Heart left ventricle (tissue), 16 donors: ENCODE data around the gene UBE2E2. TPM values are rescaled to one million over a fixed set of nuclear protein-coding genes. Genes with fewer than 3 reads are reported as not detected.
A peak's percentile ranks its signal among the peaks of the same experiment; 100 is the strongest.

Experiments
- ATAC-seq, 4 donors: fragments of 200-7000 bp; cut with Tn5 transposase; one replicate each; pipeline ENCODE4 v1.9.1; 2020 to 2022; ENCODE audit warnings: moderate library complexity in 4 of 4, mild to moderate bottlenecking in 3 of 4, moderate number of reproducible peaks in 1 of 4
- DNase-seq, 5 donors: peaks; one replicate each; pipeline ENCODE4 v3.0.0-alpha.2; 2020
- H3K27ac ChIP-seq, 12 donors: fragments of 200-600 bp; sonication (generic) in 4 of 12; one replicate each; pipeline versions ENCODE4 v1.5.0 to v1.8.0; 2016 to 2022; ENCODE audit warnings: mild to moderate bottlenecking in 2 of 12
- H3K27me3 ChIP-seq, 9 donors: fragments of 200-600 bp; sonication (generic) in 2 of 9; one replicate each; pipeline versions ENCODE4 v1.5.1 to v1.8.0; 2016 to 2022; ENCODE audit warnings: mild to moderate bottlenecking in 3 of 9
- H3K36me3 ChIP-seq, 9 donors: fragments of 200-600 bp; sonication (generic) in 2 of 9; one replicate each; pipeline versions ENCODE4 v1.5.0 to v1.8.0; 2018 to 2022; ENCODE audit warnings: mild to moderate bottlenecking in 2 of 9
- H3K4me1 ChIP-seq, 12 donors: fragments of 200-600 bp; sonication (generic) in 4 of 12; one replicate each; pipeline versions ENCODE4 v1.5.0 to v1.8.0; 2016 to 2022; ENCODE audit warnings: mild to moderate bottlenecking in 3 of 12
- H3K4me3 ChIP-seq, 12 donors: fragments of 200-600 bp; sonication (generic) in 4 of 12; one replicate each; pipeline versions ENCODE4 v1.5.0 to v1.8.0; 2017 to 2022; ENCODE audit warnings: mild to moderate bottlenecking in 9 of 12, moderate library complexity in 4 of 12
- H3K9me3 ChIP-seq, 12 donors: fragments of 200-600 bp; sonication (generic) in 4 of 12; one replicate each; pipeline versions ENCODE4 v1.5.0 to v1.8.0; 2016 to 2022; ENCODE audit warnings: mild to moderate bottlenecking in 1 of 12
- POLR2A ChIP-seq, 2 donors: fragments of 450-650 bp; IDR thresholded peaks; one replicate each; pipeline ENCODE4 v1.6.1; 2017; ENCODE audit warnings: antibody characterized with exemption in 2 of 2, mild to moderate bottlenecking in 2 of 2, moderate library complexity in 2 of 2
- WGBS, 4 donors: extraction: QIAGEN DNeasy Blood & Tissue Kit in 2 of 4; methylation state at CpG; one replicate each; pipeline versions ENCODE4 v1.1.5 to v1.1.7; 2013 to 2018; 5-methylcytosine and 5-hydroxymethylcytosine counted together
- intact Hi-C, 10 donors: fragments of 100-400 bp; cut with DNase I; formaldehyde crosslinking; loops; one replicate each; pipeline versions ENCODE4 v1.11.1 to v1.14.2; 2022
- polyA plus RNA-seq, 2 donors: library from polyadenylated mRNA; stranded (reverse); fragments of 200-250 nt; gene quantifications; one replicate each; pipeline ENCODE4 v1.2.3, GENCODE V29; 2013
- total RNA-seq, 9 donors: library from RNA; depleted of rRNA in 2 of 9; stranded (reverse); fragments of >200 nt in 2 of 9; fragmentation: NEBNext Ultra II Directional in 3 of 9; extraction: Animal tissue kit (Norgen Biotek cat#: 25700) in 3 of 9; gene quantifications; one replicate each; pipeline versions ENCODE4 v1.1.0 to v1.2.4, GENCODE V29; 2016 to 2023
- TF ChIP-seq, protein P1 (sequence below), 12 donors: fragments of 200-600 bp; sonication (generic) in 4 of 12; IDR thresholded peaks; one replicate each; pipeline versions ENCODE4 v1.5.0 to v1.8.0; 2018 to 2022; ENCODE audit warnings: antibody characterized with exemption in 12 of 12, mild to moderate bottlenecking in 5 of 12
- donor health status: ischemic (EF 13 %, LVEDD 7.1; RV severe dilation, severe dysfunction).
- donor health status: healthy with polysubstance abuse.
- donor health status: DM: no; HTN: yes; CAD: no.
- donor health status: DM: no; HTN: no; CAD: no.
- donor health status: ischemic (EF 25% LVEDD 6.9; RV normal size, moderate dysfunction).
- donor health status: ischemic (EF 25% LVEDD 5.7; RV mildly dilated, moderate dysfunction).
- donor health status: healthy.
- donor health status: DM: yes; HTN: yes; CAD: no.
- donor health status: ischemic (EF 35%, LVEDD 5.7; RV mildly dilated, moderate dysfunction).
- donor health status: nonischemic (EF 11% LVEDD 7.7; RV severe dilation, severe dysfunction).
- donor health status: DM: yes; HTN: yes; CAD: no.
- donor health status: PGD.
- donor health status: ischemic (EF 29% LVEDD 5.4; RV normal size, mild dysfunction).
- donor health status: nonischemic (EF 23%, LVEDD 6.1; RV moderate dilation, normal function).

Gene UBE2E2
- total and polyA plus RNA-seq, 11 donors: 21.9 to 63.9 (median 50.8) TPM

GRCh38 chr3:23623844-23624243 is 420.7 kb downstream of the UBE2E2 start:
- Histone ChIP-seq H3K4me1 (peaks cover 0 to 6% (median 0%) of the 10 kb centered on the region in 12 donors), H3K27ac (no peak overlapping the region), H3K36me3 (no peaks in the 10 kb centered on the region), H3K4me3 (no peak overlapping the region), H3K27me3 (no peaks in the 10 kb centered on the region), H3K9me3 (peaks cover 0 to 28% (median 6%) of the 10 kb centered on the region in 12 donors)
- intact Hi-C loops: no loop called here
- DNase-seq (no peak), ATAC-seq (no peak)
- TF ChIP-seq POLR2A (IDR thresholded peaks at IDR 0.05): no peak
- TF ChIP-seq, protein P1, sequence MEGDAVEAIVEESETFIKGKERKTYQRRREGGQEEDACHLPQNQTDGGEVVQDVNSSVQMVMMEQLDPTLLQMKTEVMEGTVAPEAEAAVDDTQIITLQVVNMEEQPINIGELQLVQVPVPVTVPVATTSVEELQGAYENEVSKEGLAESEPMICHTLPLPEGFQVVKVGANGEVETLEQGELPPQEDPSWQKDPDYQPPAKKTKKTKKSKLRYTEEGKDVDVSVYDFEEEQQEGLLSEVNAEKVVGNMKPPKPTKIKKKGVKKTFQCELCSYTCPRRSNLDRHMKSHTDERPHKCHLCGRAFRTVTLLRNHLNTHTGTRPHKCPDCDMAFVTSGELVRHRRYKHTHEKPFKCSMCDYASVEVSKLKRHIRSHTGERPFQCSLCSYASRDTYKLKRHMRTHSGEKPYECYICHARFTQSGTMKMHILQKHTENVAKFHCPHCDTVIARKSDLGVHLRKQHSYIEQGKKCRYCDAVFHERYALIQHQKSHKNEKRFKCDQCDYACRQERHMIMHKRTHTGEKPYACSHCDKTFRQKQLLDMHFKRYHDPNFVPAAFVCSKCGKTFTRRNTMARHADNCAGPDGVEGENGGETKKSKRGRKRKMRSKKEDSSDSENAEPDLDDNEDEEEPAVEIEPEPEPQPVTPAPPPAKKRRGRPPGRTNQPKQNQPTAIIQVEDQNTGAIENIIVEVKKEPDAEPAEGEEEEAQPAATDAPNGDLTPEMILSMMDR (IDR thresholded peaks at IDR 0.05): no peak
- WGBS, 4 donors: 46 to 95% (median 84%) methylated on average over 2 of the region's 2 CpGs

GRCh38 chr3:23624305-23624704 is 421.2 kb downstream of the UBE2E2 start:
- no peak overlapping the region for H3K4me3 ChIP-seq
- no peak for ATAC-seq
- TF ChIP-seq POLR2A (IDR thresholded peaks at IDR 0.05): no peak
- TF ChIP-seq, protein P1 (IDR thresholded peaks at IDR 0.05): no peak
- intact Hi-C loops: no loop called here
- H3K27ac ChIP-seq: no peak overlapping the region
- H3K4me1 ChIP-seq: peaks cover 0 to 8% (median 0%) of the 10 kb centered on the region in 12 donors
- no peak for DNase-seq
- H3K9me3 ChIP-seq: peaks cover 0 to 28% (median 6%) of the 10 kb centered on the region in 12 donors
- no peaks in the 10 kb centered on the region for H3K36me3 ChIP-seq
- no peaks in the 10 kb centered on the region for H3K27me3 ChIP-seq
- WGBS, 4 donors: 40 to 100% (median 70%) methylated on average over 1 of the region's 1 CpG

DNA sequence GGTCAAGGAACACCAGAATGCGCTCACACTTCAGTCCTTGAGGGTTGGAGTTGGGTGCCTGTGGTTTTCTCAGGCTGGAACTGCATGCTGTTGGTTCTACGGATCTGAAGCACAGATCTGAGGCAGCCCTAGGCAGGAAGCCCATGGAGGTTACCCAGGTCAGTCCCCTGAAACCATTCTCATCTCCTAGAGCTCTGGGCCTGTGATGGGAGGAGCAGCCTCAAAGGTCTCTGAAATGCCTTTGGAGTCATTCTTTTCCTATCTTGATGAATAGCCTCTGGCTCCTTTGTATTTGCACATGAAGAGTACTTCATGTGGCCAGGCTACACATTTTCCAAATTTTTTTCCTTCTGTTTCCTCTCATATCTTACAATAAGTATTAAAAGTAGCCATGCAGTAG is 423.3 kb downstream of the UBE2E2 start:
- WGBS, 4 donors: 80 to 100% (median 93%) methylated on average over 1 to 2 of the region's 2 CpGs
- H3K9me3 ChIP-seq: peaks cover 0 to 28% (median 6%) of the 10 kb centered on the region in 12 donors
- TF ChIP-seq, protein P1 (IDR thresholded peaks at IDR 0.05): no peak
- TF ChIP-seq POLR2A (IDR thresholded peaks at IDR 0.05): no peak
- ATAC-seq (no peak), DNase-seq (no peak)
- H3K36me3 ChIP-seq: no peaks in the 10 kb centered on the region
- no peak overlapping the region for H3K27ac ChIP-seq
- H3K4me3 ChIP-seq: no peak overlapping the region
- intact Hi-C loops: no loop called here
- H3K27me3 ChIP-seq: no peaks in the 10 kb centered on the region
- H3K4me1 ChIP-seq: peaks cover 0 to 2% (median 0%) of the 10 kb centered on the region in 12 donors

DNA sequence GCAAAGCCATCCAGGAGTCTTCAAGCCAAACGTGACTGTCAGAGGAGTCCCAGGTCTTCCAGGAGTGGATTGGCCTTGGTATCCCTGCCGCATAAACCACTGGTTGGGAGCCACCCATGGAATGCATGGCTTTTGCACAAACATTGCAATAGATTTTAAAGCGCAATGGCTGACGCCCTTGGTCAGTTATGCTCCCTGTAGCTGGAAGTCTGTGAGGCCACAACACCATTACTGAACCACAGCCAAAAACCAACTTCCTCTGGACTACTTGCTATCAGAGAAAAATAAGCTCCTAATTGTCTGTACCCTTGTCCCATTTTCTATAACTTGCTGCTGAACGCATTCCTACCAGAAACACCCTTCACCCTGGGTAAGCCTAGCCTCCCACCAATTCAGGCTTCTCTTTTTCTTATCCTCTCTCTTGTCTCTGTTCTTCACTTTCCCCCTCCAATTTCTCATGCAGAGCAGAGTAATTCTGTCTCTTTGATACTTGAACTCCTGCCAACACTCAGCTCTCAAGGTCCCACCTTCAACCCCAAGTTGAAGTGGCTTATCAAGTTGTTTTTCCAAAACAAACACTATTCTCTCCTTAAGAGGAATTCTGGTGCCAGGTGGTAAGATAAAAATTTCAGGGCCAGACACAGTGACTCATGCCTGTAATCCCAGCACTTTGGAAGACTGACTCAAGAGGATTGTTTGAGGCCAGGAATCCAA is 426.2 kb downstream of the UBE2E2 start:
- 73 to 86% (median 81%) methylated on average over 5 of the region's 5 CpGs for WGBS, 4 donors
- no peak for DNase-seq
- intact Hi-C loops: no loop called here
- Histone ChIP-seq H3K27ac (no peak overlapping the region), H3K9me3 (peaks cover 0 to 15% (median 6%) of the 10 kb centered on the region in 12 donors), H3K36me3 (no peaks in the 10 kb centered on the region), H3K4me1 (peaks cover 0 to 5% (median 0%) of the 10 kb centered on the region in 12 donors), H3K4me3 (no peak overlapping the region), H3K27me3 (no peaks in the 10 kb centered on the region)
- ATAC-seq: peak in 1 of 4 donors; percentile 42
- TF ChIP-seq POLR2A (IDR thresholded peaks at IDR 0.05): no peak
- TF ChIP-seq, protein P1 (IDR thresholded peaks at IDR 0.05): no peak
